Tibial nerve (tissue), 4 donors: ENCODE measurements around the gene LMF1. TPM values are rescaled to one million over a fixed set of nuclear protein-coding genes. Genes with fewer than 3 reads are reported as not detected.
A peak's percentile ranks its signal among the peaks of the same experiment; 100 is the strongest.

Experiments used
- DNase-seq, 2 donors: peaks; one replicate each; pipeline ENCODE4 v3.0.0-alpha.2; 2019; ENCODE audit warnings: low spot score in 2 of 2
- H3K27ac ChIP-seq, 4 donors: fragments of 200-600 bp; sonication (generic) in 3 of 4; one replicate each; pipeline ENCODE4 v1.5.1; 2017 to 2019; ENCODE audit warnings: mild to moderate bottlenecking in 1 of 4
- H3K27me3 ChIP-seq, 2 donors: fragments of 200-600 bp; sonication (generic) in 1 of 2; one replicate each; pipeline versions ENCODE4 v1.5.1 to v1.6.0; 2017 to 2019
- H3K36me3 ChIP-seq, 3 donors: fragments of 200-600 bp; sonication (generic); one replicate each; pipeline ENCODE4 v1.5.1; 2018 to 2019
- H3K4me1 ChIP-seq, 4 donors: fragments of 200-600 bp; sonication (generic) in 3 of 4; one replicate each; pipeline ENCODE4 v1.5.1; 2017 to 2019
- H3K4me3 ChIP-seq, 4 donors: fragments of 200-600 bp; sonication (generic) in 3 of 4; one replicate each; pipeline ENCODE4 v1.5.1; 2017 to 2019; ENCODE audit warnings: mild to moderate bottlenecking in 1 of 4, moderate library complexity in 1 of 4
- H3K9me3 ChIP-seq, 4 donors: fragments of 200-600 bp; sonication (generic) in 3 of 4; one replicate each; pipeline ENCODE4 v1.5.1; 2017 to 2019
- CTCF ChIP-seq, 5 experiments: fragments of 200-600 bp in 3 of 5; fragments of 450-650 bp in 2 of 5; sonication (generic) in 3 of 5; IDR thresholded peaks; one replicate each; pipeline ENCODE4 v1.5.1; 2016 to 2019; ENCODE audit warnings: antibody characterized with exemption in 5 of 5, mild to moderate bottlenecking in 3 of 5, moderate library complexity in 2 of 5
- EP300 ChIP-seq, 2 donors: sonication (generic); formaldehyde crosslinking; IDR thresholded peaks; one replicate each; pipeline ENCODE4 v1.6.1; 2017; ENCODE audit warnings: antibody characterized with exemption in 2 of 2, mild to moderate bottlenecking in 1 of 2
- POLR2A ChIP-seq, 2 donors: fragments of 450-650 bp; IDR thresholded peaks; one replicate each; pipeline ENCODE4 v1.6.1; 2017; ENCODE audit warnings: antibody characterized with exemption in 2 of 2, mild to moderate bottlenecking in 2 of 2, moderate library complexity in 2 of 2
- WGBS, 2 donors: methylation state at CpG; one replicate each; pipeline ENCODE4 v1.1.5; 2018; 5-methylcytosine and 5-hydroxymethylcytosine counted together
- total RNA-seq, 4 donors: library from RNA; depleted of rRNA; stranded (reverse); fragments of >200 nt; gene quantifications; one replicate each; pipeline ENCODE4 v1.1.0, GENCODE V29; 2016

LMF1 gene
- total RNA-seq, 4 donors from 2014 or later = 24.5 to 58.5 (median 31.8) TPM

GRCh38 chr16:983044-984030, 12.6 kb upstream of the LMF1 start:
- TF ChIP-seq EP300 (IDR thresholded peaks at IDR 0.05) (no peak), CTCF (IDR thresholded peaks at IDR 0.05) (no peak), POLR2A (IDR thresholded peaks at IDR 0.05) (no peak)
- peaks cover 0 to 8% (median 0%) of the 10 kb centered on the region in 3 donors for H3K36me3 ChIP-seq
- peaks cover 0 to 42% of the 10 kb centered on the region in 2 donors for H3K27me3 ChIP-seq
- H3K4me3 ChIP-seq = peak overlapping the region; percentile 52 to 76 (median 58)
- 32 to 49% methylated on average over 51 to 58 of the region's 59 CpGs for WGBS, 2 donors
- H3K27ac ChIP-seq = peak overlapping the region; percentile 57 to 88 (median 72)
- DNase-seq = no peak
- peaks cover 0 to 78% (median 32%) of the 10 kb centered on the region in 4 donors for H3K4me1 ChIP-seq
- no peaks in the 10 kb centered on the region for H3K9me3 ChIP-seq

- no peak for DNase-seq
- TF ChIP-seq EP300 (IDR thresholded peaks at IDR 0.05) (no peak), POLR2A (IDR thresholded peaks at IDR 0.05) (no peak), CTCF (IDR thresholded peaks at IDR 0.05) (no peak)
- WGBS, 2 donors = 8 to 11% methylated on average over 36 to 52 of the region's 76 CpGs
- Histone ChIP-seq H3K36me3 (peaks cover 0 to 8% (median 0%) of the 10 kb centered on the region in 3 donors), H3K27ac (peak overlapping the region; percentile 57 to 88 (median 72)), H3K4me3 (peak overlapping the region; percentile 52 to 76 (median 58)), H3K27me3 (peaks cover 0 to 38% of the 10 kb centered on the region in 2 donors), H3K4me1 (peaks cover 0 to 78% (median 30%) of the 10 kb centered on the region in 4 donors), H3K9me3 (no peaks in the 10 kb centered on the region)
These were observed 11.6 kb upstream of the LMF1 start for GRCh38 chr16:982145-983043.

GRCh38 chr16:981695-982144, 10.9 kb upstream of the LMF1 start, which contains the start of gene SOX8:
TSS of gene SOX8 (plus strand) at chr16:981770. CDS start at chr16:981923, 153 bp downstream.
- Histone ChIP-seq H3K4me3 (peak within 1 kb of the TSS; percentile 52 to 76 (median 60)), H3K27me3 (peaks cover 0 to 34% of the 10 kb centered on the region in 2 donors), H3K27ac (peak within 1 kb of the TSS; percentile 44 to 88 (median 72)), H3K4me1 (peaks cover 0 to 78% (median 33%) of the 10 kb centered on the region in 4 donors), H3K9me3 (no peaks in the 10 kb centered on the region), H3K36me3 (peaks cover 0 to 8% (median 0%) of the 10 kb centered on the region in 3 donors)
- TF ChIP-seq POLR2A (IDR thresholded peaks at IDR 0.05) (peak; percentile 60 to 74), CTCF (IDR thresholded peaks at IDR 0.05) (no peak)
- DNase-seq = no peak
- 0% methylated on average over 5 of the region's 80 CpGs; no CpG with 5 or more reads in 1 of the 2 donors for WGBS, 2 donors

- no peak for DNase-seq
- peaks cover 0 to 34% of the 10 kb centered on the region in 2 donors for H3K27me3 ChIP-seq
- no peaks in the 10 kb centered on the region for H3K9me3 ChIP-seq
- H3K36me3 ChIP-seq = peaks cover 0 to 8% (median 0%) of the 10 kb centered on the region in 3 donors
- H3K4me3 ChIP-seq = peak overlapping the region; percentile 45 to 65 (median 54)
- 0% methylated on average over 20 of the region's 31 CpGs; no CpG with 5 or more reads in 1 of the 2 donors for WGBS, 2 donors
- no peak for TF ChIP-seq CTCF (IDR thresholded peaks at IDR 0.05)
- TF ChIP-seq POLR2A (IDR thresholded peaks at IDR 0.05) = no peak
- no peak for TF ChIP-seq EP300 (IDR thresholded peaks at IDR 0.05)
- H3K4me1 ChIP-seq = peaks cover 0 to 78% (median 32%) of the 10 kb centered on the region in 4 donors
- H3K27ac ChIP-seq = peak overlapping the region; percentile 44 to 82 (median 66)
These were observed 9.7 kb upstream of the LMF1 start for GRCh38 chr16:980595-980854.
